Neural cell (in vitro differentiated cells): ENCODE measurements around the gene RBM11. TPM values are rescaled to one million over a fixed set of nuclear protein-coding genes. Genes with fewer than 3 reads are reported as not detected.

Experiments
- H2AFZ ChIP-seq: fragments of 200-600, 300-800 bp; sonication (generic), shearing (Covaris generic); 2 replicates; pipeline ENCODE4 v1.6.0; 2014; ENCODE audit warnings: low read depth, mild to moderate bottlenecking, antibody characterized with exemption, low read length, moderate library complexity
- H3F3A ChIP-seq: fragments of 200-600 bp; shearing (Covaris generic); 2 replicates; pipeline ENCODE4 v1.6.1; 2016; ENCODE audit warnings: mild to moderate bottlenecking, moderate library complexity, mixed read lengths, antibody characterized with exemption, low read length; ENCODE audit not compliant: insufficient read depth, poor library complexity, severe bottlenecking
- H3K27ac ChIP-seq: fragments of 200-600, 300-800 bp; sonication (generic), shearing (Covaris generic); 2 replicates; pipeline ENCODE4 v1.5.1; 2014; ENCODE audit warnings: mild to moderate bottlenecking, low read length, moderate library complexity
- H3K27me3 ChIP-seq: fragments of 300-800, 200-600 bp; sonication (generic), shearing (Covaris generic); 2 replicates; pipeline ENCODE4 v1.6.0; 2014; ENCODE audit warnings: mild to moderate bottlenecking, low read depth, low read length, moderate library complexity; ENCODE audit not compliant: insufficient read depth
- H3K36me3 ChIP-seq: fragments of 300-800, 200-600 bp; sonication (generic), shearing (Covaris generic); 2 replicates; pipeline ENCODE4 v1.5.1; 2014; ENCODE audit warnings: mild to moderate bottlenecking, antibody characterized with exemption, low read length, moderate library complexity; ENCODE audit not compliant: insufficient read depth
- H3K4me2 ChIP-seq: fragments of 300-800, 200-600 bp; sonication (generic), shearing (Covaris generic); 2 replicates; pipeline ENCODE4 v1.6.0; 2014; ENCODE audit warnings: mild to moderate bottlenecking, low read length
- H3K4me3 ChIP-seq: fragments of 300-800, 200-600 bp; sonication (generic), shearing (Covaris generic); 2 replicates; pipeline ENCODE4 v1.5.1; 2014; ENCODE audit warnings: mild to moderate bottlenecking, low read length, moderate library complexity
- H3K79me2 ChIP-seq: fragments of 200-600 bp; shearing (Covaris generic); replicated peaks from 2 replicates; pipeline ENCODE4 v1.6.0; 2014; ENCODE audit warnings: mild to moderate bottlenecking, low read length, moderate library complexity; ENCODE audit not compliant: insufficient read depth
- H3K9ac ChIP-seq: fragments of 300-800, 200-600 bp; sonication (generic), shearing (Covaris generic); 2 replicates; pipeline ENCODE4 v1.6.1; 2016; ENCODE audit warnings: mild to moderate bottlenecking, low read length, mixed read lengths
- H3K9me2 ChIP-seq: fragments of 200-600 bp; shearing (Covaris generic); 2 replicates; pipeline ENCODE4 v1.6.1; 2016; ENCODE audit warnings: mild to moderate bottlenecking, low read length, mixed read lengths; ENCODE audit not compliant: insufficient read depth
- H3K9me3 ChIP-seq: fragments of 200-600, 300-800 bp; sonication (generic), shearing (Covaris generic); 2 replicates; pipeline ENCODE4 v1.6.1; 2016; ENCODE audit warnings: mild to moderate bottlenecking, mixed run types, low read length, moderate library complexity, mixed read lengths
- H4K20me1 ChIP-seq: fragments of 200-600 bp; shearing (Covaris generic); 2 replicates; pipeline ENCODE4 v1.6.1; 2016; ENCODE audit warnings: mild to moderate bottlenecking, mixed run types; ENCODE audit not compliant: insufficient read depth
- EP300 ChIP-seq: fragments of 450-650 bp; conservative IDR thresholded peaks from 2 replicates; pipeline ENCODE4 v1.6.1; 2014; ENCODE audit warnings: antibody characterized with exemption, mild to moderate bottlenecking, moderate library complexity; ENCODE audit not compliant: poor library complexity, severe bottlenecking
- EZH2 ChIP-seq: fragments of 200-600, 300-800 bp; shearing (Covaris generic), sonication (generic); IDR thresholded peaks from 2 replicates; pipeline ENCODE4 v1.6.1; 2014; ENCODE audit warnings: antibody characterized with exemption, low read length, borderline replicate concordance, mild to moderate bottlenecking; ENCODE audit not compliant: insufficient read depth, poor library complexity, severe bottlenecking
- MXI1 ChIP-seq: fragments of 450-650 bp; conservative IDR thresholded peaks from 2 replicates; pipeline ENCODE4 v1.6.1; 2014; ENCODE audit warnings: antibody characterized with exemption, mild to moderate bottlenecking; ENCODE audit not compliant: poor library complexity, severe bottlenecking
- POLR2AphosphoS5 ChIP-seq: IDR thresholded peaks from 2 replicates; pipeline ENCODE4 v1.6.1; 2012
- RAD21 ChIP-seq: fragments of 450-650 bp; conservative IDR thresholded peaks from 2 replicates; pipeline ENCODE4 v1.6.1; 2014; ENCODE audit warnings: antibody characterized with exemption, mild to moderate bottlenecking, moderate library complexity
- REST ChIP-seq: IDR thresholded peaks from 2 replicates; pipeline ENCODE4 v1.6.1; 2012; ENCODE audit warnings: borderline replicate concordance
- SMC3 ChIP-seq: fragments of 450-650 bp; conservative IDR thresholded peaks from 2 replicates; pipeline ENCODE4 v1.6.1; 2014; ENCODE audit warnings: antibody characterized with exemption, mild to moderate bottlenecking, moderate library complexity; ENCODE audit not compliant: poor library complexity
- TAF1 ChIP-seq: IDR thresholded peaks from 2 replicates; pipeline ENCODE4 v1.6.1; 2012; ENCODE audit warnings: low read depth
- polyA plus RNA-seq: library from polyadenylated mRNA; depleted of rRNA; stranded (reverse); fragments of >200 nt; gene quantifications from 2 replicates; pipeline ENCODE4 v1.2.3, GENCODE V29; 2014
- TF ChIP-seq, protein P1 (sequence below): fragments of 450-650 bp; IDR thresholded peaks from 2 replicates; pipeline ENCODE4 v1.5.1; 2014; ENCODE audit warnings: antibody characterized with exemption, mild to moderate bottlenecking, moderate library complexity; ENCODE audit not compliant: poor library complexity, severe bottlenecking

RBM11 gene
- polyA plus RNA-seq, 1 donor from 2014 or later, result 17.1 TPM

- Histone ChIP-seq H2AFZ (no peak overlapping the region), H3K9ac (no peak overlapping the region), H3K9me2 (no peaks in the 10 kb centered on the region), H3K27ac (no peak overlapping the region), H4K20me1 (no peaks in the 10 kb centered on the region), H3K4me3 (no peak overlapping the region), H3K27me3 (no peaks in the 10 kb centered on the region), H3K9me3 (no peaks in the 10 kb centered on the region), H3K36me3 (no peaks in the 10 kb centered on the region), H3F3A (no peaks in the 10 kb centered on the region), H3K4me2 (no peak overlapping the region), H3K79me2 (no peaks in the 10 kb centered on the region)
- TF ChIP-seq TAF1 (no peak), EP300 (no peak), SMC3 (no peak), EZH2 (no peak), REST (no peak), POLR2AphosphoS5 (no peak), RAD21 (no peak), MXI1 (no peak)
- TF ChIP-seq, protein P1, sequence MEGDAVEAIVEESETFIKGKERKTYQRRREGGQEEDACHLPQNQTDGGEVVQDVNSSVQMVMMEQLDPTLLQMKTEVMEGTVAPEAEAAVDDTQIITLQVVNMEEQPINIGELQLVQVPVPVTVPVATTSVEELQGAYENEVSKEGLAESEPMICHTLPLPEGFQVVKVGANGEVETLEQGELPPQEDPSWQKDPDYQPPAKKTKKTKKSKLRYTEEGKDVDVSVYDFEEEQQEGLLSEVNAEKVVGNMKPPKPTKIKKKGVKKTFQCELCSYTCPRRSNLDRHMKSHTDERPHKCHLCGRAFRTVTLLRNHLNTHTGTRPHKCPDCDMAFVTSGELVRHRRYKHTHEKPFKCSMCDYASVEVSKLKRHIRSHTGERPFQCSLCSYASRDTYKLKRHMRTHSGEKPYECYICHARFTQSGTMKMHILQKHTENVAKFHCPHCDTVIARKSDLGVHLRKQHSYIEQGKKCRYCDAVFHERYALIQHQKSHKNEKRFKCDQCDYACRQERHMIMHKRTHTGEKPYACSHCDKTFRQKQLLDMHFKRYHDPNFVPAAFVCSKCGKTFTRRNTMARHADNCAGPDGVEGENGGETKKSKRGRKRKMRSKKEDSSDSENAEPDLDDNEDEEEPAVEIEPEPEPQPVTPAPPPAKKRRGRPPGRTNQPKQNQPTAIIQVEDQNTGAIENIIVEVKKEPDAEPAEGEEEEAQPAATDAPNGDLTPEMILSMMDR, result no peak
Measured at GRCh38 chr21:14243874-14244273, 27.9 kb downstream of the RBM11 start.

- H3K4me2 ChIP-seq, result no peak overlapping the region
- H4K20me1 ChIP-seq, result no peaks in the 10 kb centered on the region
- no peaks in the 10 kb centered on the region for H3K36me3 ChIP-seq
- H3K9ac ChIP-seq, result no peak overlapping the region
- no peaks in the 10 kb centered on the region for H3K9me3 ChIP-seq
- H3K27ac ChIP-seq, result no peak overlapping the region
- TF ChIP-seq MXI1 (no peak), SMC3 (no peak), RAD21 (no peak), EP300 (no peak), EZH2 (no peak), REST (no peak), POLR2AphosphoS5 (no peak), TAF1 (no peak)
- TF ChIP-seq, protein P1, result no peak
- H2AFZ ChIP-seq, result no peak overlapping the region
- no peaks in the 10 kb centered on the region for H3K27me3 ChIP-seq
- H3F3A ChIP-seq, result no peaks in the 10 kb centered on the region
- H3K79me2 ChIP-seq, result no peaks in the 10 kb centered on the region
- no peak overlapping the region for H3K4me3 ChIP-seq
- H3K9me2 ChIP-seq, result no peaks in the 10 kb centered on the region
Measured at GRCh38 chr21:14244911-14245310, 29.0 kb downstream of the RBM11 start.
